Peyer's patch (tissue), 4 donors: ENCODE results near the gene GLIPR1L2. TPM values are rescaled to one million over a fixed set of nuclear protein-coding genes. Genes with fewer than 3 reads are reported as not detected.

Experiments
- DNase-seq, 3 donors: peaks; one replicate each; pipeline ENCODE4 v3.0.0-alpha.2; 2017 to 2019
- H3K27ac ChIP-seq, 4 donors: fragments of 200-600 bp; sonication (generic); one replicate each; pipeline ENCODE4 v1.5.1; 2016 to 2019
- H3K27me3 ChIP-seq, 2 donors: fragments of 200-600 bp; sonication (generic); one replicate each; pipeline ENCODE4 v1.5.1; 2019
- H3K36me3 ChIP-seq, 3 donors: fragments of 200-600 bp; sonication (generic); one replicate each; pipeline ENCODE4 v1.5.1; 2016 to 2019
- H3K4me1 ChIP-seq, 4 donors: fragments of 200-600 bp; sonication (generic); one replicate each; pipeline ENCODE4 v1.5.1; 2016 to 2019
- H3K4me3 ChIP-seq, 4 donors: fragments of 200-600 bp; sonication (generic); 1 replicate in 3 of 4; 2 replicates in 1 of 4; pipeline ENCODE4 v1.5.1; 2016 to 2019; ENCODE audit warnings: mild to moderate bottlenecking in 1 of 4
- H3K9me3 ChIP-seq, 4 donors: fragments of 200-600 bp; sonication (generic); one replicate each; pipeline ENCODE4 v1.5.1; 2016 to 2019; ENCODE audit warnings: mild to moderate bottlenecking in 1 of 4
- POLR2A ChIP-seq, 2 donors: fragments of 450-650 bp; IDR thresholded peaks; one replicate each; pipeline ENCODE4 v1.5.1; 2017; ENCODE audit warnings: antibody characterized with exemption in 2 of 2, mild to moderate bottlenecking in 2 of 2, moderate library complexity in 2 of 2
- total RNA-seq, 4 donors: library from RNA; depleted of rRNA; stranded (reverse); fragments of >200 nt; gene quantifications; one replicate each; pipeline ENCODE4 v1.1.0, GENCODE V29; 2016
- TF ChIP-seq, protein P1 (sequence below), 6 experiments: fragments of 450-650 bp in 4 of 6; fragments of 200-600 bp in 2 of 6; sonication (generic) in 1 of 6; IDR thresholded peaks; one replicate each; pipeline ENCODE4 v1.5.1; 2017 to 2019; ENCODE audit warnings: antibody characterized with exemption in 6 of 6, mild to moderate bottlenecking in 3 of 6, moderate library complexity in 1 of 6

The GLIPR1L2 gene
- total RNA-seq, 4 donors from 2014 or later, result 0.40 to 3.3 TPM; not detected in 2

DNA sequence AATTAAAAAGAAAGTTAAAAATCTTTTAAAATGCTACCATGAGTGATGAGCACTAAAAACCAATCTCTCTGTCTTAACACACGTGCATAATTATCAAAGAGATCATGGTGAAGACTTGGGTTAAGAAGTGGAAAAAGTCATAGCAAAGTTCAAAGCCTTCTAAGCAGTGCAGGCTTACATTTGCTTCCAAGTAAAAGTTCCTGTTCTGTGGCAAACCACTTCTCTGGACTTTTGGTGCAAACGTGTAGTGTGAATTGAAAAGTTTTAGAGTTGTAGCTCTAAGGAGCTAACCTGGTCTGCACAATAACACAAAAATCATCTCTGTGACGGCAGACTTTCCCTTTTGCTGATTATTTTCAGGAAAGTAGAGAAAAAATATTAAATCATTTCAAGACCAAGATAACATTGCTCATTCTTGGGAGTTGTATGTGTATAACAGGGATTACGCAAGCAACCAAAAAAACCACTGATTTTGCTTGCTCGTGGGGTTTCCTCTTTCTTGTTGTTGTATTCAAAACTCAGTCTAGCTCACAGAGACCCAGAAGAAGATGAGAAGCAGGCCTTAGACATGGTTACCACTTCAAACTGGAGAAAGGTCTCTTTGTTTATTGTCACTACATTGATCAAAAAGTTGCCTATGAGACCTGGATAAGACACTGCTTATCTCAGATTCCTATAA lies 87.4 kb downstream of the GLIPR1L2 start:
- peak in 2 of 3 donors; percentile 59 to 63 for DNase-seq
- TF ChIP-seq, protein P1, sequence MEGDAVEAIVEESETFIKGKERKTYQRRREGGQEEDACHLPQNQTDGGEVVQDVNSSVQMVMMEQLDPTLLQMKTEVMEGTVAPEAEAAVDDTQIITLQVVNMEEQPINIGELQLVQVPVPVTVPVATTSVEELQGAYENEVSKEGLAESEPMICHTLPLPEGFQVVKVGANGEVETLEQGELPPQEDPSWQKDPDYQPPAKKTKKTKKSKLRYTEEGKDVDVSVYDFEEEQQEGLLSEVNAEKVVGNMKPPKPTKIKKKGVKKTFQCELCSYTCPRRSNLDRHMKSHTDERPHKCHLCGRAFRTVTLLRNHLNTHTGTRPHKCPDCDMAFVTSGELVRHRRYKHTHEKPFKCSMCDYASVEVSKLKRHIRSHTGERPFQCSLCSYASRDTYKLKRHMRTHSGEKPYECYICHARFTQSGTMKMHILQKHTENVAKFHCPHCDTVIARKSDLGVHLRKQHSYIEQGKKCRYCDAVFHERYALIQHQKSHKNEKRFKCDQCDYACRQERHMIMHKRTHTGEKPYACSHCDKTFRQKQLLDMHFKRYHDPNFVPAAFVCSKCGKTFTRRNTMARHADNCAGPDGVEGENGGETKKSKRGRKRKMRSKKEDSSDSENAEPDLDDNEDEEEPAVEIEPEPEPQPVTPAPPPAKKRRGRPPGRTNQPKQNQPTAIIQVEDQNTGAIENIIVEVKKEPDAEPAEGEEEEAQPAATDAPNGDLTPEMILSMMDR (IDR thresholded peaks at IDR 0.05), result no peak
- no peak for TF ChIP-seq POLR2A (IDR thresholded peaks at IDR 0.05)
- Histone ChIP-seq H3K9me3 (no peaks in the 10 kb centered on the region), H3K4me3 (no peak overlapping the region), H3K27me3 (no peaks in the 10 kb centered on the region), H3K27ac (peak overlapping the region; percentile 43 to 80 (median 64)), H3K4me1 (peaks cover 0 to 12% (median 5%) of the 10 kb centered on the region in 4 donors), H3K36me3 (no peaks in the 10 kb centered on the region)

DNA sequence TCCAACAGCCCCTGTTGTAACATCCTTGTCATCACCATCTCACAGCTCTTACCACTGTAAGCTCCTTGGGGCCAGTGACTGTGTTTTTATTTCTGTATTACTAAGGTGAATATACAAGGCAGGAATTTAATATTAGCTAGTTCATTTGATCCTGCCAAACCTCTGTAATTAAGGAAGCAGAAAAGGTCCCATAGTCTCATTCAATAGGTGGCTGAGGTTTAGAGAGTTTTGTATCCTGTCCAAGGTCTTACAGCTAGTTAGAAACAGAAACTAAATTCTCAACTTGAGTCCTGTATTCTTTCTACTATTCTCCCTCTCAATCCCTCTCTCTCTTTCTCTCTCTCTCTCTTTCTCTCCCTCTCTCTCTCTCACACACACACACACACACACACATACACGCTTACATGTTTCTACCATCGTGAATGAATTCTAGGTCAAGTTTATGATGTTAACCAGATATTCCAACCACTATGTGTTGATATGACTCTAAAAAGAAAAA lies 89.1 kb downstream of the GLIPR1L2 start:
- DNase-seq, result no peak
- H3K4me3 ChIP-seq, result peak overlapping the region; percentile 41 to 49 (median 45)
- TF ChIP-seq POLR2A (IDR thresholded peaks at IDR 0.05), result no peak
- TF ChIP-seq, protein P1 (IDR thresholded peaks at IDR 0.05), result no peak
- H3K36me3 ChIP-seq, result no peaks in the 10 kb centered on the region
- H3K27me3 ChIP-seq, result no peaks in the 10 kb centered on the region
- no peaks in the 10 kb centered on the region for H3K9me3 ChIP-seq
- H3K27ac ChIP-seq, result peak overlapping the region; percentile 75 to 80 (median 78)
- H3K4me1 ChIP-seq, result peaks cover 0 to 19% (median 7%) of the 10 kb centered on the region in 4 donors

DNA sequence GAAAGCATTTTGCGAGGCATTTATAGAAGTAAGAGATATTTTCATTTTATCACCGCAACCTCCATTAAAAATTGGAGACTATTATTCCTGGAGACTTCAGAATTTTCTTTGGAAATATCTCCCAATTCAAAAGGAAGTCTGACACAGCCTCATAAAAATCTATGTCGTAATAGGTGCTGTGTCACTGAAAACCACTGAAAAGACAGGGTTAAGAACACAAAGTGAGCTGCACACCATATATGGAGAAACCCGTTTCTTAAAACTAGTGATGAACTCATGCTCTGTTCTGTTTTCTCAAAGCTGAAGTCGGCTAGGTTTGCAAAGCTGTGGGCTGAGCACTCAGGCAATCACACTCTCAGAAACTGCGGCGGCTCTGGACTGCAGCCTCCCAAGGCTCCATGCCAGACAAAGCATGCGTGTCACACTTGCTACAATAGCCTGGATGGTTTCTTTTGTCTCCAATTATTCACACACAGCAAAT lies 89.6 kb downstream of the GLIPR1L2 start, which contains the start of gene GLIPR1:
TSS of gene GLIPR1 (plus strand) at position 287 of the 481 bp plus-strand sequence. CDS start at position 413, 126 bp downstream.
- Histone ChIP-seq H3K36me3 (no peaks in the 10 kb centered on the region), H3K4me1 (peaks cover 0 to 19% (median 7%) of the 10 kb centered on the region in 4 donors), H3K27ac (peak within 1 kb of the TSS; percentile 75 to 80 (median 78)), H3K27me3 (no peaks in the 10 kb centered on the region), H3K9me3 (no peaks in the 10 kb centered on the region), H3K4me3 (peak within 1 kb of the TSS; percentile 41 to 49 (median 45))
- DNase-seq, result peak in 2 of 3 donors; percentile 79 to 87
- TF ChIP-seq POLR2A (IDR thresholded peaks at IDR 0.05), result peak; percentile 56 to 62
- TF ChIP-seq, protein P1 (IDR thresholded peaks at IDR 0.05), result no peak

DNA sequence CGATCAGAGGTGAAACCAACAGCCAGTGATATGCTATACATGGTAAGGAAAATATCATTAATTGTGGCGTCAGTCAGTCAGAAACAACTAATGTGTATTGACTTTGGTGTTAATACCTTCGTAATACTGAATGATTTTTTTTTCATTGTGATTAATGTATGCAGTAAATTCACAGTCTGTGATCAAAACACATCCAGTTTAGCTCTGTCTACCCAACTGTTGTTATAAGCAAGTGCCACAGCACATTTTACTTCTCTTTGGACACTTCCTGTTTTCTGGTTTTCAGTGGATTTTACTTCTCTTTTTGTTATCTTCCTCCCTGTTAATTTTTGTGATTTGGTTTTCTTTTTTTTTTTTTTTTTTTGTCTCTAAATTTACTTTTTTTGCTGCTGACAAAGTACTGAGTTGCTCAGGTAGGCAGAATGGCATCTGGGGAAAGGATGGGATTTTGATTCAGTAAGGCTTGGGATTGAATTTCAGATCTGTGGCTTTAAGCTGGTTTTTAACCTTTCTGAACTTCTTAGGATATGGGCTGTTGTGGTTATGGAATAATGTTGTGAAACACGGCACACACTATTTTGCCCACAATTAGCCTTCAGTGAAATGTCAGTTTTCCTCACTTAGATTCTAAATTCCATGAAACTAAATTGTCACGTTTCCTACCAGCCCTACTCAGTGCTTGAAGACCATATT lies 90.3 kb downstream of the GLIPR1L2 start:
- Histone ChIP-seq H3K4me1 (peaks cover 0 to 19% (median 7%) of the 10 kb centered on the region in 4 donors), H3K27ac (peak overlapping the region; percentile 75 to 80 (median 78)), H3K9me3 (no peaks in the 10 kb centered on the region), H3K4me3 (peak overlapping the region; percentile 41 to 49 (median 45)), H3K27me3 (no peaks in the 10 kb centered on the region), H3K36me3 (no peaks in the 10 kb centered on the region)
- no peak for TF ChIP-seq POLR2A (IDR thresholded peaks at IDR 0.05)
- TF ChIP-seq, protein P1 (IDR thresholded peaks at IDR 0.05), result no peak
- no peak for DNase-seq

DNA sequence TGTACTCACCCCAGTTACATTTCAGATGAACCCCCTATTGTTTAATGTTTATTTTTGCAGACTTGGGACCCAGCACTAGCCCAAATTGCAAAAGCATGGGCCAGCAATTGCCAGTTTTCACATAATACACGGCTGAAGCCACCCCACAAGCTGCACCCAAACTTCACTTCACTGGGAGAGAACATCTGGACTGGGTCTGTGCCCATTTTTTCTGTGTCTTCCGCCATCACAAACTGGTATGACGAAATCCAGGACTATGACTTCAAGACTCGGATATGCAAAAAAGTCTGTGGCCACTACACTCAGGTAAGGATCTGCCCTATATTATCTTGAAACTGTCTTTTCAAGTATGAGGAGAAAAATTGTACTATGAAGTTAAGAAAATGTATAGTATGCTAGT lies 90.9 kb downstream of the GLIPR1L2 start:
- Histone ChIP-seq H3K27me3 (no peaks in the 10 kb centered on the region), H3K9me3 (no peaks in the 10 kb centered on the region), H3K36me3 (no peaks in the 10 kb centered on the region), H3K4me1 (peaks cover 0 to 19% (median 7%) of the 10 kb centered on the region in 4 donors), H3K27ac (peak overlapping the region; percentile 75 to 80 (median 78)), H3K4me3 (peak overlapping the region; percentile 41 to 49 (median 45))
- DNase-seq, result no peak
- TF ChIP-seq, protein P1 (IDR thresholded peaks at IDR 0.05), result no peak
- TF ChIP-seq POLR2A (IDR thresholded peaks at IDR 0.05), result no peak

Other genes with a start within 250 kb of the GLIPR1L2 start
- not detected for gene KCNC2, start 181.2 kb upstream of the GLIPR1L2 start, total RNA-seq
- 10 to 100 TPM; 10.2 to 22.3 (median 16.0) TPM for gene CAPS2, start 60.8 kb upstream of the GLIPR1L2 start, total RNA-seq
- gene GLIPR1L1, start 56.4 kb upstream of the GLIPR1L2 start, total RNA-seq, result not detected
- 10 to 100 TPM in 2 of 4 donors, 1 to 10 TPM in 2; 1.4 to 47.0 (median 7.2) TPM for gene GLIPR1, start 89.7 kb downstream of the GLIPR1L2 start, total RNA-seq
- gene KRR1, start 120.5 kb downstream of the GLIPR1L2 start, total RNA-seq, result 10 to 100 TPM; 11.5 to 37.1 (median 24.7) TPM